Mesenchymal stem cell (in vitro differentiated cells and primary cell): Measurements from ENCODE around the gene SPATA45.
A peak's percentile ranks its signal among the peaks of the same experiment; 100 is the strongest.
"Not testable (repeated sequence)": the region's sequence is repeated elsewhere in the genome, so short reads cannot be mapped to it uniquely, and the experiment has no call there.

Experiments used
- DNase-seq: peaks from one replicate; pipeline ENCODE4 v3.0.0-alpha.2; 2013
- H2AFZ ChIP-seq: one replicate; pipeline ENCODE4 v1.6.1; 2013; ENCODE audit warnings: low read depth, mild to moderate bottlenecking, control low read depth, inconsistent platforms, low read length, moderate library complexity
- H2AK5ac ChIP-seq: 2 replicates; pipeline ENCODE4 v1.6.1; 2013; ENCODE audit warnings: low read length, moderate library complexity, mild to moderate bottlenecking, inconsistent platforms; ENCODE audit not compliant: severe bottlenecking
- H2BK120ac ChIP-seq: one replicate; pipeline ENCODE4 v1.6.1; 2013; ENCODE audit warnings: low read depth, mild to moderate bottlenecking, inconsistent platforms, low read length, moderate library complexity
- H2BK12ac ChIP-seq, 2 experiments: one replicate each; pipeline ENCODE4 v1.6.1; 2013; ENCODE audit warnings: inconsistent platforms in 2 of 2, low read length in 2 of 2, mild to moderate bottlenecking in 2 of 2, moderate library complexity in 2 of 2, control low read depth in 1 of 2
- H2BK15ac ChIP-seq: one replicate; pipeline ENCODE4 v1.6.1; 2013; ENCODE audit warnings: mild to moderate bottlenecking, low read depth, inconsistent platforms; ENCODE audit not compliant: poor library complexity, severe bottlenecking
- H2BK5ac ChIP-seq: 2 replicates; pipeline ENCODE4 v1.6.1; 2013; ENCODE audit warnings: low read depth, mild to moderate bottlenecking, low read length, control low read depth, inconsistent platforms; ENCODE audit not compliant: poor library complexity, severe bottlenecking
- H3K14ac ChIP-seq, 2 experiments: one replicate each; pipeline ENCODE4 v1.6.1; 2013; ENCODE audit warnings: inconsistent platforms in 2 of 2, low read length in 2 of 2, control low read depth in 1 of 2, mild to moderate bottlenecking in 1 of 2, moderate library complexity in 1 of 2
- H3K18ac ChIP-seq, 2 experiments: one replicate each; pipeline ENCODE4 v1.6.1; 2013; ENCODE audit warnings: inconsistent platforms in 2 of 2, low read length in 2 of 2, control low read depth in 1 of 2, low read depth in 1 of 2, mild to moderate bottlenecking in 1 of 2
- H3K23ac ChIP-seq, 2 experiments: one replicate each; pipeline ENCODE4 v1.6.1; 2013; ENCODE audit warnings: inconsistent platforms in 2 of 2, low read length in 2 of 2, mild to moderate bottlenecking in 2 of 2, moderate library complexity in 2 of 2, control low read depth in 1 of 2
- H3K27ac ChIP-seq: 2 replicates; pipeline ENCODE4 v1.5.1; 2013; ENCODE audit warnings: mild to moderate bottlenecking, moderate library complexity, low read length, control low read depth, inconsistent platforms; ENCODE audit not compliant: poor library complexity, severe bottlenecking
- H3K27me3 ChIP-seq, 2 experiments: 2 replicates each; pipeline versions ENCODE4 v1.6.1 to v1.7.0; 2013; ENCODE audit warnings: low read length in 2 of 2, mild to moderate bottlenecking in 2 of 2, moderate library complexity in 2 of 2, control low read depth in 1 of 2, inconsistent platforms in 1 of 2; ENCODE audit not compliant: control insufficient read depth in 1 of 2, insufficient read depth in 1 of 2
- H3K36me3 ChIP-seq, 2 experiments: 2 replicates each; pipeline versions ENCODE4 v1.6.1 to v1.7.0; 2013; ENCODE audit warnings: low read length in 2 of 2, control low read depth in 1 of 2, inconsistent platforms in 1 of 2, low read depth in 1 of 2, mild to moderate bottlenecking in 1 of 2; ENCODE audit not compliant: insufficient read depth in 2 of 2, control insufficient read depth in 1 of 2
- H3K4ac ChIP-seq, 2 experiments: one replicate each; pipeline ENCODE4 v1.6.1; 2013; ENCODE audit warnings: inconsistent platforms in 2 of 2, low read length in 2 of 2, mild to moderate bottlenecking in 2 of 2, moderate library complexity in 2 of 2, control low read depth in 1 of 2, low read depth in 1 of 2
- H3K4me1 ChIP-seq: 2 replicates; pipeline ENCODE4 v1.6.1; 2013; ENCODE audit warnings: low read depth, low read length, control low read depth; ENCODE audit not compliant: control insufficient read depth, insufficient read depth
- H3K4me2 ChIP-seq: 2 replicates; pipeline ENCODE4 v1.6.1; 2013; ENCODE audit warnings: low read length, mild to moderate bottlenecking, inconsistent platforms; ENCODE audit not compliant: poor library complexity, severe bottlenecking
- H3K4me3 ChIP-seq, 2 experiments: 2 replicates each; pipeline versions ENCODE4 v1.5.1 to v1.7.0; 2013; ENCODE audit warnings: low read length in 2 of 2, mild to moderate bottlenecking in 2 of 2, control low read depth in 1 of 2, low read depth in 1 of 2; ENCODE audit not compliant: insufficient read depth in 1 of 2
- H3K79me1 ChIP-seq: replicated peaks from 2 replicates; pipeline ENCODE4 v1.6.1; 2013; ENCODE audit warnings: mild to moderate bottlenecking, control low read depth, low read length, inconsistent platforms; ENCODE audit not compliant: poor library complexity, severe bottlenecking
- H3K9ac ChIP-seq: 2 replicates; pipeline ENCODE4 v1.7.0; 2013; ENCODE audit warnings: mild to moderate bottlenecking, low read length, moderate library complexity
- H3K9me3 ChIP-seq: 2 replicates; pipeline ENCODE4 v1.7.0; 2013; ENCODE audit warnings: mild to moderate bottlenecking, low read length; ENCODE audit not compliant: control insufficient read depth
- H4K8ac ChIP-seq: one replicate; pipeline ENCODE4 v1.6.1; 2013; ENCODE audit warnings: inconsistent platforms, mild to moderate bottlenecking, low read length, moderate library complexity
- H4K91ac ChIP-seq: one replicate; pipeline ENCODE4 v1.6.1; 2013; ENCODE audit warnings: mild to moderate bottlenecking, low read length, inconsistent platforms
- WGBS: methylation state at CpG from one replicate; pipeline ENCODE4 v1.1.7; 2013; ENCODE audit warnings: mixed read lengths; 5-methylcytosine and 5-hydroxymethylcytosine counted together

Gene SPATA45

GRCh38 chr1:212864201-212864600, 16.8 kb upstream of the SPATA45 start:
- DNase-seq, result no peak
- Histone ChIP-seq H2AFZ (no peak overlapping the region), H2BK12ac (no peak overlapping the region), H2AK5ac (no peak overlapping the region), H3K9ac (no peak overlapping the region), H4K91ac (no peak overlapping the region), H2BK15ac (no peak overlapping the region), H2BK120ac (no peak overlapping the region), H3K4me2 (no peak overlapping the region), H3K27me3 (no peaks in the 10 kb centered on the region), H3K23ac (peak overlapping the region in 1 of 2 experiments; percentile 50), H3K14ac (no peak overlapping the region), H3K4ac (no peak overlapping the region), H3K79me1 (peaks cover 13% of the 10 kb centered on the region), H3K4me1 (peaks cover 4% of the 10 kb centered on the region), H4K8ac (no peak overlapping the region), H3K4me3 (no peak overlapping the region), H3K36me3 (peaks cover 4 to 30% of the 10 kb centered on the region in 2 experiments), H3K18ac (no peak overlapping the region), H3K9me3 (no peaks in the 10 kb centered on the region), H3K27ac (no peak overlapping the region), H2BK5ac (no peak overlapping the region)
- 97% methylated on average over 4 of the region's 4 CpGs for WGBS

- H4K91ac ChIP-seq, H3K4me3 ChIP-seq, H2BK5ac ChIP-seq, H3K4ac ChIP-seq, H3K18ac ChIP-seq, H2BK120ac ChIP-seq, H3K9ac ChIP-seq, H3K23ac ChIP-seq, H4K8ac ChIP-seq, H3K4me2 ChIP-seq, H3K27ac ChIP-seq, H2BK15ac ChIP-seq, DNase-seq, H3K27me3 ChIP-seq, H3K14ac ChIP-seq, H3K4me1 ChIP-seq, H2AFZ ChIP-seq, H2BK12ac ChIP-seq, H3K9me3 ChIP-seq, H2AK5ac ChIP-seq: not testable (repeated sequence)
- peaks cover 13% of the 10 kb centered on the region for H3K79me1 ChIP-seq
- 94% methylated on average over 4 of the region's 10 CpGs for WGBS
- H3K36me3 ChIP-seq, result peaks cover 4 to 29% of the 10 kb centered on the region in 2 experiments
These were observed 15.9 kb upstream of the SPATA45 start for GRCh38 chr1:212863345-212863744.

GRCh38 chr1:212862111-212862690, 14.8 kb upstream of the SPATA45 start:
- Histone ChIP-seq H3K9me3 (no peaks in the 10 kb centered on the region), H2AK5ac (no peak overlapping the region), H3K23ac (no peak overlapping the region), H3K4me2 (no peak overlapping the region), H2BK5ac (no peak overlapping the region), H3K4me1 (peaks cover 10% of the 10 kb centered on the region), H3K14ac (no peak overlapping the region), H3K18ac (no peak overlapping the region), H3K4me3 (no peak overlapping the region), H3K27me3 (no peaks in the 10 kb centered on the region), H3K4ac (no peak overlapping the region), H3K79me1 (peaks cover 13% of the 10 kb centered on the region), H2AFZ (no peak overlapping the region), H2BK120ac (no peak overlapping the region), H2BK12ac (no peak overlapping the region), H4K91ac (no peak overlapping the region), H3K9ac (no peak overlapping the region), H2BK15ac (no peak overlapping the region), H4K8ac (no peak overlapping the region), H3K36me3 (peaks cover 0 to 28% of the 10 kb centered on the region in 2 experiments), H3K27ac (no peak overlapping the region)
- 100% methylated on average over 2 of the region's 2 CpGs for WGBS
- no peak for DNase-seq

- no peak overlapping the region for H3K23ac ChIP-seq
- 39% methylated on average over 3 of the region's 5 CpGs for WGBS
These were observed 13.5 kb upstream of the SPATA45 start for GRCh38 chr1:212860713-212861581.

More at GRCh38 chr1:212860713-212861581, 13.5 kb upstream of the SPATA45 start:
- Histone ChIP-seq H3K4me3 (no peak overlapping the region), H2BK5ac (no peak overlapping the region), H2BK15ac (no peak overlapping the region), H3K4ac (no peak overlapping the region), H3K36me3 (peaks cover 0 to 21% of the 10 kb centered on the region in 2 experiments), H3K4me2 (peak overlapping the region; percentile 5), H2AK5ac (no peak overlapping the region), H3K79me1 (peaks cover 16% of the 10 kb centered on the region), H2BK12ac (no peak overlapping the region), H2BK120ac (no peak overlapping the region), H4K8ac (no peak overlapping the region), H3K18ac (no peak overlapping the region), H3K27ac (no peak overlapping the region), H3K9ac (no peak overlapping the region), H4K91ac (no peak overlapping the region), H3K27me3 (no peaks in the 10 kb centered on the region), H3K4me1 (peaks cover 12% of the 10 kb centered on the region), H2AFZ (no peak overlapping the region), H3K9me3 (no peaks in the 10 kb centered on the region), H3K14ac (no peak overlapping the region)
- peak; percentile 38 for DNase-seq
